ENCODE measurements around the gene MGAT3. TPM values are rescaled to one million over a fixed set of nuclear protein-coding genes. Genes with fewer than 3 reads are reported as not detected.

The MGAT3 gene
- total and polyA plus RNA-seq, 2 of the 13 experiments (the other 11 are each of a cell fraction or from before 2014, with no cell fraction given), result 0.11 to 0.15 TPM

GRCh38 chr22:39528681-39529486 is 72.1 kb downstream of the MGAT3 start (continued):
- peak; percentile 43; the same call in 1 of the 2 replicates for TF ChIP-seq ZNF281 (CRISPR knock-in tag; IDR thresholded peaks at IDR 0.05; ENCODE audit: borderline replicate concordance)
- TF ChIP-seq KMT2B (CRISPR knock-in tag; IDR thresholded peaks at IDR 0.05), result peak; percentile 52; the same call in 1 of the 2 replicates
- no peak for TF ChIP-seq ZNF142 (CRISPR knock-in tag; IDR thresholded peaks at IDR 0.05)
- TF ChIP-seq ARID2 (CRISPR knock-in tag; IDR thresholded peaks at IDR 0.05; ENCODE audit: borderline replicate concordance), result no peak
- TF ChIP-seq ZNF407 (CRISPR knock-in tag; IDR thresholded peaks at IDR 0.05; ENCODE audit: not compliant biosample characterization), result no peak
- TF ChIP-seq ZNF143 (CRISPR knock-in tag; IDR thresholded peaks at IDR 0.05), result peak; percentile 48; the same call in 1 of the 2 replicates
- 0 out of 2 replicates have a peak, but pooled peaks have one; percentile 35 for TF ChIP-seq NPAS2 (CRISPR knock-in tag; IDR thresholded peaks at IDR 0.05; ENCODE audit: borderline replicate concordance)
- peak; percentile 77 for TF ChIP-seq GATAD1 (CRISPR knock-in tag; IDR thresholded peaks at IDR 0.05)
- peak; percentile 56; the same call in 1 of the 2 replicates for TF ChIP-seq NR2C2 (CRISPR knock-in tag; IDR thresholded peaks at IDR 0.05; ENCODE audit: borderline replicate concordance)
- TF ChIP-seq ZNF180 (CRISPR knock-in tag; IDR thresholded peaks at IDR 0.05; ENCODE audit: borderline replicate concordance, low read depth), result no peak
